OCI-LY3 (cell line): Measurements from ENCODE around the gene RPH3AL.
"Not testable (repeated sequence)": the region's sequence is repeated elsewhere in the genome, so short reads cannot be mapped to it uniquely, and the experiment has no call there.

Experiments used
- CTCF ChIP-seq: fragments of 200-600, 300-600 bp; sonication (generic); IDR thresholded peaks from 2 replicates; pipeline ENCODE4 v1.5.1; 2014; ENCODE audit warnings: antibody characterized with exemption, low read length, low read depth
- EZH2phosphoT487 ChIP-seq: fragments of 200-600 bp; shearing (Covaris generic); IDR thresholded peaks from 2 replicates; pipeline ENCODE4 v1.6.1; 2018; ENCODE audit warnings: antibody characterized with exemption, mixed run types, low read depth

DNA sequence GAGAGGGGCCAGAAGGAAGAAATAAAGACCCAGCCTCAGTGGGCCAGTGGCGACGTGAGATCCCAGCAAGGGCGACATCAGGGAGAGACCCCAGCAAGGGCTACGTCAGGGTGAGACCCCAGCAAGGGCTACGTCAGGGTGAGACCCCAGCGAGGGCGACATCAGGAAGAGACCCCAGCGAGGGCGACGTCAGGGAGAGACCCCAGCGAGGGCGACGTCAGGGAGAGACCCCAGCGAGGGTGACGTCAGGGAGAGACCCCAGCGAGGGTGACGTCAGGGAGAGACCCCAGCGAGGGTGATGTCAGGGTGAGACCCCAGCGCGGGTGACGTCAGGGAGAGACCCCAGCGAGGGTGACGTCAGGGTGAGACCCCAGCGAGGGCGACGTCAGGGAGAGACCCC lies 79.8 kb downstream of the RPH3AL start:
- not testable (repeated sequence) for TF ChIP-seq CTCF, EZH2phosphoT487
